Thymus (tissue), 11 donors: ENCODE measurements around the gene RALGDS. TPM values are rescaled to one million over a fixed set of nuclear protein-coding genes. Genes with fewer than 3 reads are reported as not detected.

Experiments used
- DNase-seq, 9 donors: peaks; one replicate each; pipeline ENCODE4 v3.0.0-alpha.2; 2013; ENCODE audit warnings: low spot score in 9 of 9, low read depth in 6 of 9, missing footprints in 1 of 9
- H3K27ac ChIP-seq, 2 donors: one replicate each; pipeline ENCODE4 v1.5.1; 2013; ENCODE audit warnings: control low read depth in 1 of 2, low read depth in 1 of 2, low read length in 1 of 2, mild to moderate bottlenecking in 1 of 2, moderate library complexity in 1 of 2
- H3K27me3 ChIP-seq, 2 donors: one replicate each; pipeline ENCODE4 v1.5.1; 2013; ENCODE audit warnings: low read length in 1 of 2; ENCODE audit not compliant: control insufficient read depth in 2 of 2, insufficient read depth in 1 of 2
- H3K36me3 ChIP-seq, 2 donors: one replicate each; pipeline ENCODE4 v1.5.1; 2013; ENCODE audit warnings: low read length in 1 of 2, mild to moderate bottlenecking in 1 of 2, moderate library complexity in 1 of 2; ENCODE audit not compliant: control insufficient read depth in 2 of 2, insufficient read depth in 2 of 2
- H3K4me1 ChIP-seq, 2 donors: one replicate each; pipeline ENCODE4 v1.5.1; 2013; ENCODE audit warnings: low read length in 2 of 2; ENCODE audit not compliant: control insufficient read depth in 2 of 2, insufficient read depth in 2 of 2
- H3K4me3 ChIP-seq, 2 donors: one replicate each; pipeline ENCODE4 v1.5.1; 2013; ENCODE audit warnings: low read length in 2 of 2, control low read depth in 1 of 2, mild to moderate bottlenecking in 1 of 2
- H3K9me3 ChIP-seq, 2 donors: one replicate each; pipeline ENCODE4 v1.5.1; 2013; ENCODE audit warnings: low read length in 1 of 2, mild to moderate bottlenecking in 1 of 2; ENCODE audit not compliant: control insufficient read depth in 2 of 2, insufficient read depth in 1 of 2
- WGBS: extraction: QIAGEN DNeasy Blood & Tissue Kit; methylation state at CpG from one replicate; pipeline ENCODE4 v1.1.7; 2013; 5-methylcytosine and 5-hydroxymethylcytosine counted together
- polyA plus RNA-seq: library from polyadenylated mRNA; stranded (reverse); fragments of 200-250 nt; gene quantifications from one replicate; pipeline ENCODE4 v1.2.3, GENCODE V29; 2013
- total RNA-seq: library from RNA; stranded (reverse); fragments of 120-200 nt; gene quantifications from one replicate; pipeline ENCODE4 v1.2.4, GENCODE V29; 2013
- donor health status: healthy.

RALGDS gene
- total and polyA plus RNA-seq, 2 donors: 25.9 to 42.1 TPM

DNA sequence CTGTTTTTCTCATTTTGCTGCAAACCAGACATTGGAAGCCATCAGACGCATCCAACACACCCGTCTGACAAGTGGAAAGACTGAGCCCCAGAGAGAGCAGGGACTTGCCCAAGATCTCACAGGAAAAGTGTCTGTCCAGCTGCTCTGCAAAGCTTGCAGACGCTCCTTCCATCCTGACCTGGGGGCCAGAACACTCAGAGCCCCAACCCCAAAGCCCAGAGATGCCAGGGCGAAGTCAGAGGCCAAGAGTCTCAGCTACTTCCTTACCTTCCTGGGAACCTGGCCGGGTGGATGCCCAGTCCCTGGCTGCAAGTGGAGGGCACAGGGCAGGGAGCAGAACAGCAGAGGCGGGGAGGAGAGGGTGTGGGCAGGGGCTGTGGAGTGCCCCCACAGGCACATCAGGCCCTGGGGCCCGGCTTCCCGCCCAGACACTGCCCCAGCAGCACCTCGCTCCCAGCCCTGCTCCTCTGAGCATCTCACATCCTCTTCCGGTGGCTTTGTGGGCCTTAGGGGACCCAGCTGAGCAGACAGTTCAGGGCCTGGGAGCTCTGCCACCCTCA, 9.7 kb upstream of the RALGDS start:
- Histone ChIP-seq H3K4me1 (peaks cover 16 to 76% of the 10 kb centered on the region in 2 donors), H3K27ac (peak overlapping the region; percentile 66 to 78), H3K9me3 (no peaks in the 10 kb centered on the region), H3K4me3 (peak overlapping the region; percentile 19 to 26), H3K36me3 (peaks cover 0 to 7% of the 10 kb centered on the region in 2 donors), H3K27me3 (no peaks in the 10 kb centered on the region)
- whole genome bisulfite sequencing: 72% methylated on average over 10 of the region's 10 CpGs
- DNase-seq: peak in 2 of 9 donors; percentile 48 to 78

DNA sequence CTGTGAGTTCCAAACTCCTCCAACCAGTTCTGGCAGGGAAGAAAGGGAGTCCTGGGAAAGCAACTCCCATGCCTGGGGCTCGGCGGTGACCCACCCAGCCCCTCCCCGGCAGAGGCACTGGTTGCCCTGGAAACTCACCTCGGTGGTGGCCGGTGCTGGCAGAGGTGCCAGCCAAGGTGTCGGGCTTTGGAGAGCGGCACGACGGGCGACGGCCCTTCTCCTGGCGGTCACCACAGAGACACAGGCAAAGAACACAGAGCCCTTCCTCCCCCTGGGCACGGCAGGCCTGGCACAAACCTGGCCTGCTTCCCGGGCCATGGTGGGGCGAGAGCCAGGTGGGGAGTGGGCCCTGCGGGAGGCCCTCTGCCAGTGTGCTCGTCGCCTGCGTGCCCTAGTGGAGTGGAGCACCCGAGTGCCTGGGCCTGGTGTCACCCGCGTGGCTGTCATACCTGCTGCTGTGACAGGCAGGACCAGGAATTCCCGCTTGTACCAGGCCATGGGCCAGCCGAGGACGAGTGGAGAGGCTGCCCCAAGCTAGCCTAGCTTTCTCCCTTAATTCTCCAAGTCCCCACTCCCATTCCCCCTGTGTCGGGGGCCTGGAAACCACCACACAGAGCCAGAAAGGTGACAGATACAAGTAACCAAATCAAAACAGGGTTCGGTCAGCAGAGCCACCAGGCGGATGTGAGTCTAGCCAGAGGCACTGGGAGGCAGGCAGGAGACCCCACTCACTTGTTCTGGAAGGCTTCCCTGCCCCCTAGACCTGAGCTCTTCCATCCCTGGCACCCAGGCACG, 8.2 kb upstream of the RALGDS start:
- no peaks in the 10 kb centered on the region for H3K27me3 ChIP-seq
- 93% methylated on average over 29 of the region's 29 CpGs for WGBS
- no peak overlapping the region for H3K4me3 ChIP-seq
- peaks cover 0 to 3% of the 10 kb centered on the region in 2 donors for H3K36me3 ChIP-seq
- no peaks in the 10 kb centered on the region for H3K9me3 ChIP-seq
- no peak for DNase-seq
- H3K27ac ChIP-seq: no peak overlapping the region
- H3K4me1 ChIP-seq: peaks cover 16 to 66% of the 10 kb centered on the region in 2 donors

DNA sequence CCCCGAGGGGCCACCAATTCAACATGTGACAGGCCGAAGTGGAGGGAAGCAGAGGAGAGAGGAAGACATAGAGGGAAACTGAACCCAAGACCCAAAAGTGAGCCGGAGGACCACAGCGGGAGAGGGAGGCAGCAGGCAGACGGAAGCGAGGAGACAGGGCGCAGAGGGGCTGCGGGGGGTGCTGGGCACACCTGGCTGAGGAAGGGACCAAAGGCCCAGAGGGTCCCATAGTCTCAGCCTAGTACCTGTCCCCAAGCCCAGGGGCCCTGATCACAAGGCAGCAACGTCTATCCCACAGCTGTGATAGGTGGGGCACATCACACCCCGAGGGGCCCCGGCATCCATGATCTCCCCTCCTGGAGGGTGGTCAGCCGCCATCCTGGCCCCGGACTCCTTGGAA, 7.1 kb upstream of the RALGDS start:
- Histone ChIP-seq H3K9me3 (no peaks in the 10 kb centered on the region), H3K27me3 (no peaks in the 10 kb centered on the region), H3K4me3 (no peak overlapping the region), H3K36me3 (peaks cover 0 to 3% of the 10 kb centered on the region in 2 donors), H3K27ac (no peak overlapping the region), H3K4me1 (peaks cover 11 to 59% of the 10 kb centered on the region in 2 donors)
- WGBS: 96% methylated on average over 13 of the region's 13 CpGs
- DNase-seq: no peak

DNA sequence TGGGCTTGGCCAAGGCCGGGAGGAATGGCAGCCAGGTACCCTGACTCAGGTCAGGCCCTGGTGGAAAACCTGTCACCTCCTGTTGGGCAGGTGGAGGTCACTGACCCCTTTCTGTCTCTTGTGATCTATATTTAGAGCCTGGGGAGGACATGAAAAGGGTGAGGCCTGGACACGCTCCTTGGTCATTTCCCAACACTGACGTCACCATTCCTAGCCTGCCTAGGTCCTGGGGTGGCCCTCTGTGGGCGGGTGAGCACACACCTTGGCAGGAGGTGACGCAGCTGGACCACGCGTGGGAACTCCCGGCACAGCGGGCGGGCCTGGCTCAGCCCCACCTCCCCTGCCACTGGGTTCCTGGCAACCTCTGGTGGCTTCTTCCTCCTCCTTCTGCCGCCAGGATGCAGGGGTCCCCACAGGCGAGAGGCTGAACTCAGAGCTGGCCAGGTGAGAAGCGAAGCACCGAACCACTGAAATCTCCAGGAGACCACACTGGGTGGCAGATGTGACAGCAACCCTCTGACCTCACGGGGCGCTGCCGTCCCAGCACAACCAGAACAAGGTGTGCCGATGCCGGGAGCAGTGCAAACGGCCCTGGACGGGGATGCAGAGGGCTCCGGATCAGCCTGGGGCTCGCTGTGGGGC, 6.4 kb upstream of the RALGDS start:
- 89% methylated on average over 23 of the region's 23 CpGs for WGBS
- peaks cover 0 to 3% of the 10 kb centered on the region in 2 donors for H3K36me3 ChIP-seq
- DNase-seq: no peak

DNA sequence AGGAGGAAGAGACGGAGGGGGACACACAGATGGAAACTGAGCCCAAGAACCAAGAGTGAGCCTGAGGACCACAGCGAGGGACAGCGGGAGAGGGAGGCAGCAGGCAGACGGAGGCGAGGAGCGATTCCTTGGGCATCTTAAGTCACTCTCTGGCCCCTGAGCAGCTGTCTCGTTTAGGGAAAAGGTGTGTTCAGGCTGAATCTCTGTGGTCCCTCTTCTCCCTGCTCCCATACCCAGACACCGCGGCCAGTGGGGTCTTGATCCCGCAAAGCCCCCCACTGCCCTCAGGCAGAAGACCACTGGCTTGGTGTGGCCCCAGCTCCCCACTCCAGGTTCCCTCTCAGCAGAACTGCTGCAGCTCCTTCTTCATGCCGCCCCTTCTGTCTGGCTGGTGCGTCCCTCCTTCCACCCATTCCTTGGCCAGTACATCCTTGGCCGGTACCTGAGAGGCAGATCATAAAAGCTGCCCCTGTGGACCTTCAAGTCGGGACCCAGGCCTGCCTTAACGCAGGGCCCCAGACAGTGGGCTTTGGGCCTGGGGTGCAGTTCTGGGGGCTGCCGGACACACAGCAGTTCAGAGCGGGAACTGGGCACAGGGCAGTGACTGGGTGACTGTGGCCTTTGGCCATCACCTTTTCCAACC, 5.8 kb upstream of the RALGDS start:
- no peaks in the 10 kb centered on the region for H3K27me3 ChIP-seq
- DNase-seq: no peak
- peaks cover 0 to 3% of the 10 kb centered on the region in 2 donors for H3K36me3 ChIP-seq
- no peak overlapping the region for H3K4me3 ChIP-seq
- H3K9me3 ChIP-seq: no peaks in the 10 kb centered on the region
- peak overlapping the region in 1 of 2 donors; percentile 55 for H3K27ac ChIP-seq
- 93% methylated on average over 17 of the region's 17 CpGs for WGBS
- H3K4me1 ChIP-seq: peaks cover 8 to 57% of the 10 kb centered on the region in 2 donors

More for the DNA sequence above, 6.4 kb upstream of the RALGDS start:
- H3K27ac ChIP-seq: no peak overlapping the region
- H3K4me3 ChIP-seq: no peak overlapping the region
- peaks cover 8 to 60% of the 10 kb centered on the region in 2 donors for H3K4me1 ChIP-seq
- no peaks in the 10 kb centered on the region for H3K9me3 ChIP-seq
- H3K27me3 ChIP-seq: no peaks in the 10 kb centered on the region

DNA sequence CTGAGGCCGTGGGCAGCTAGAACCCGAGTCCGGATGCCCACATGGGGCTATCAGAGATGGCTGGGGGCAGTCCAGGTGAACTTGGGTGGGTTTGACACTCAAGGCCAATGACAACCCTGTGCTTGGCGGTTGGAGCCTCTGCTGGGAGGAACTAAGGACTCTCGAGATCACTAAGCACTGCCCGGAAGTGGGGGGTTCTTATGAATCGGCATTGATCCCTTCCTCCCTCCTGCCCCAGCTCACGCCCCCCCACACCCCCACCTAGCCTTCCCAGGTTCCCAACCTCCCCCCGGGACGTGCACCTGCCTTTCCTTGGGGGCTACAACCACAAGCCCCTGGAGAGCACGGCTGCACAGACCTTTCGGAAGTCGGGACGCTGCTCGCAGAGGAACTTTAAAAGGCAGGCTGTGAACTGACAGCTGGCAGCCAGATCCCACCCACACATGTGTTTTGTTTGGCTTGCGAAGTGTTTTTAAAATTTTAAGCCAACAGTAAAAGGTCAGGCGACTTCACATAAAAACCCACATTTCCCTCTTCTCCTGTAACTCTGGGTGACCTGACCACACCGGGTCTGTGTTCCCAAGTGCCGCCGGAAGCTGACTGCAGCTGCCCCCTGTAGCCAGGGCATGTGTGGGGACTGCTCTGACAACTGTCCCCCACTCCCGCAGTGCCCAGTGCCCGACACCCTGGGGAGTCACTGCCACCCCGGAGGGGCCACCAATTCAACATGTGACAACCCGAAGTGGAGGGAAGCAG, 5.1 kb upstream of the RALGDS start:
- H3K36me3 ChIP-seq: peaks cover 0 to 3% of the 10 kb centered on the region in 2 donors
- peak overlapping the region; percentile 36 to 55 for H3K27ac ChIP-seq
- WGBS: 55% methylated on average over 24 of the region's 24 CpGs
- H3K4me3 ChIP-seq: no peak overlapping the region
- DNase-seq: peak in 1 of 9 donors; percentile 48
- peaks cover 8 to 56% of the 10 kb centered on the region in 2 donors for H3K4me1 ChIP-seq
- H3K27me3 ChIP-seq: no peaks in the 10 kb centered on the region
- H3K9me3 ChIP-seq: no peaks in the 10 kb centered on the region

DNA sequence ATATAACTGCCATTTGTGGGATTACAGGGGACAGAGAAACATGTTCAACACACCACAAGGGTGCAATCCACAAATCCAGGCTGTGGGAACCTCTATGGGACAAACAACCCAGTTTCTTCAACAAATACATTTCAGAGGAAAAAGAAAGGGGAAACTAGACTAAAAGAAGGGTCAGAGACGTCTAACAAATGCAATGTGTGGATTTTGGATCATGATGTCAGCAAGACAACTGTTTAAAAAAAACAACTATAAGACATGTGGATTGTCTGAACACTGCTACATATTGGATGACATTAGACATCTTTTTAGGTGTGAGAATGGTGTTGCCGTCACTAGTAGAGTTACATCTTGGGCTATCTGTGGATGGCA, 3.9 kb upstream of the RALGDS start:
- Histone ChIP-seq H3K27ac (no peak overlapping the region), H3K4me3 (no peak overlapping the region), H3K36me3 (peaks cover 0 to 3% of the 10 kb centered on the region in 2 donors), H3K4me1 (peaks cover 4 to 57% of the 10 kb centered on the region in 2 donors), H3K9me3 (no peaks in the 10 kb centered on the region), H3K27me3 (peaks cover 0 to 6% of the 10 kb centered on the region in 2 donors)
- 92% methylated on average over 2 of the region's 2 CpGs for WGBS
- DNase-seq: no peak

DNA sequence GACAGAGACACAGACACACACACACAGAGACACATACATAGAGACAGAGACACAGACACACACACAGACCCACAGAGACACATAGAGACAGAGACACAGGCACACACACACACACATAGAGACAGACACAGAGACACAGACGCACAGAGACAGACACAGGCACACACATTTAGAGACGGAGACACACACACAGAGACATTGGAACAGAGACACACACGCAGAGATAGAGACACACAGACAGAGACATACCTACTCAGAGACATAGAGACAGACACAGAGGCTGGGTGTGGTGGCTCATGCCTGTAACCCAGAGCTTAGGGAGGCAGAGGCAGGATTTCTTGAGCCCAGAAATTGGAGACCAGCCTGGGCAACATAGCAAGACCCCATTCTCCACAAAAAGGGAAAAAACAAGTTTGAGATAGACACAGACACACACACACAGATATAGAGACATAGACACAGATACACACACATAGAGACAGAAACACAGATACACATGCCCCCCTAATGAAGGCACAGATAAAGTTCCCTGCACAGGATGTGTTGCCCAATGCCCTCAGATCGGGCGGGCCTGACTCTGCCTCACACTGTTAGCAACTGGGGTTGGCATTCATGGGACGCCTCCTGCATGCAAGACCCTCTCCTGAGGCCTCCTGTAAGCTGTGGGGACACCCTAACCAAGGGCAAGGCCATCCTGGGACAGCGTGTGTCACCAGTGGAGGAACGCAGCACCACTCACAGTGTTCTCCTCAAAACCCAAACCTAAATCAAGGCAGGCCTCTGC, 3.3 kb upstream of the RALGDS start:
- 95% methylated on average over 8 of the region's 8 CpGs for WGBS
- Histone ChIP-seq H3K27ac (no peak overlapping the region), H3K27me3 (peaks cover 0 to 9% of the 10 kb centered on the region in 2 donors), H3K4me3 (no peak overlapping the region), H3K36me3 (peaks cover 0 to 3% of the 10 kb centered on the region in 2 donors), H3K9me3 (no peaks in the 10 kb centered on the region), H3K4me1 (peaks cover 4 to 61% of the 10 kb centered on the region in 2 donors)
- no peak for DNase-seq
